Naive thymus-derived CD8-positive, alpha-beta T cell (primary cell): ENCODE data around the gene SIK2. TPM values are rescaled to one million over a fixed set of nuclear protein-coding genes. Genes with fewer than 3 reads are reported as not detected.

Source experiments
- ATAC-seq, 2 donors: fragments of 150-1000 bp; cut with Tn5 transposase in 1 of 2; sonication (Bioruptor Pico), chemical (Tn5 transposase) in 1 of 2; 1 replicate in 1 of 2; 2 replicates in 1 of 2; pipeline ENCODE4 v1.10.0; 2021; ENCODE audit warnings: mild to moderate bottlenecking in 2 of 2, moderate library complexity in 2 of 2
- POLR2A ChIA-PET: fragments of 350-600 bp; sonication (Branson Sonifier 250); formaldehyde crosslinking; loops from one replicate; lab custom pipeline; 2021; ENCODE audit warnings: antibody characterized with exemption; lab: Charles Lee
- DNase-seq, 10 donors: peaks; one replicate each; pipeline versions ENCODE4 v3.0.0 to v3.0.0-alpha.2; 2020 to 2022
- H3K27ac Mint-ChIP-seq, 10 donors: one replicate each; pipeline ENCODE4 v1.8.0; 2020 to 2022; ENCODE audit warnings: mild to moderate bottlenecking in 10 of 10, mixed read lengths in 10 of 10, moderate library complexity in 4 of 10, inconsistent platforms in 1 of 10
- H3K27me3 Mint-ChIP-seq, 5 donors: one replicate each; pipeline ENCODE4 v1.8.0; 2021 to 2022; ENCODE audit warnings: mixed read lengths in 5 of 5
- H3K36me3 Mint-ChIP-seq, 3 donors: one replicate each; pipeline ENCODE4 v1.8.0; 2020 to 2022; ENCODE audit warnings: mixed read lengths in 3 of 3, mild to moderate bottlenecking in 2 of 3, inconsistent platforms in 1 of 3
- H3K4me1 Mint-ChIP-seq, 4 donors: one replicate each; pipeline ENCODE4 v1.8.0; 2021 to 2022; ENCODE audit warnings: mixed read lengths in 4 of 4
- H3K4me3 Mint-ChIP-seq, 10 donors: one replicate each; pipeline ENCODE4 v1.8.0; 2020 to 2022; ENCODE audit warnings: mild to moderate bottlenecking in 10 of 10, mixed read lengths in 10 of 10, moderate library complexity in 6 of 10, inconsistent platforms in 1 of 10
- H3K9me3 Mint-ChIP-seq, 9 donors: one replicate each; pipeline ENCODE4 v1.8.0; 2020 to 2022; ENCODE audit warnings: mixed read lengths in 9 of 9, mild to moderate bottlenecking in 3 of 9, inconsistent platforms in 1 of 9, moderate library complexity in 1 of 9
- polyA plus RNA-seq, 3 donors: library from polyadenylated mRNA; unstranded; fragments of 300-500 nt; fragmentation: Illumina TruSeq; gene quantifications; one replicate each; pipeline ENCODE4 v1.2.3, GENCODE V29; 2021
- total RNA-seq, 8 experiments: library from RNA in 2 of 8; stranded (reverse) in 2 of 8; gene quantifications; one replicate each; pipeline ENCODE4 v1.2.3 and lab custom pipeline; 2021 to 2026

Gene SIK2
- total and polyA plus RNA-seq, 5 experiments from 2014 or later, result 0.14 to 11.6 (median 0.33) TPM

DNA sequence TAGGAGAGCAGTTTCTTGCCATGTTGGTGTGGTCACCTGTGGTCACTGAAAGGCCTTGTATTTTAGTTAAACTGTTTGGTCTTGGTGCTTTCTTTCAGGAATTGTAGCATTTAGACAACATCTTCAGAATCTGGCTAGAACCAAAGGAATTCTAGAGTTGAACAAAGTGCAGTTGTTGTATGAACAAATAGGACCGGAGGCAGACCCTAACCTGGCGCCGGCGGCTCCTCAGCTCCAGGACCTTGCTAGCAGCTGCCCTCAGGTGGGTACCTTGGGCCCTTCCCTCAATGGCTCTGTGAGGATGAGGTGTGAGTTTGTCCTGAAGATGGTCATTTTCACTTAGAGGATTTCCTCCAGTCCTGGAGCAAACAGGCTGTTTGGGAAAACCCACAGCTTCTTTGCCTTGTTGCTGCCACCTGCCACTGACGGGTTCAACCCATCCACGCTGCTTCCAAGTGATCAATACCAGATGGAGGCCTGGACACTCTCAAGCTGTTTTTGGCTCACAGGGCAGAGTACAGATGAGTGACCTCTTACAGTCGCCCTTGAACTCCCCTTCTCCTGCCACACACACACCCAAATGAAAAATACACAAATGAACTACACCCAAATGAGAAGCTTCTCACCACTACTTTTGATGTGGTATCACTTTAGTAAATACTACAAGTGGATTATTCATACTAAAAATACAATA, 118.7 kb downstream of the SIK2 start:
- POLR2A ChIA-PET, result no interaction called here
- H3K4me1 Mint-ChIP-seq, result peaks cover 0 to 2% (median under 1%) of the 10 kb centered on the region in 4 donors
- no peaks in the 10 kb centered on the region for H3K9me3 Mint-ChIP-seq
- no peaks in the 10 kb centered on the region for H3K27me3 Mint-ChIP-seq
- peaks cover 6 to 88% (median 9%) of the 10 kb centered on the region in 3 donors for H3K36me3 Mint-ChIP-seq
- peak overlapping the region in 3 of 10 donors; percentile 16 to 56 (median 37) for H3K27ac Mint-ChIP-seq
- DNase-seq, result no peak
- no peak overlapping the region for H3K4me3 Mint-ChIP-seq
- no peak for ATAC-seq

- POLR2A ChIA-PET, result no interaction called here
- Mint-ChIP-seq H3K4me3 (no peak overlapping the region), H3K9me3 (no peaks in the 10 kb centered on the region), H3K36me3 (peaks cover 6 to 90% (median 14%) of the 10 kb centered on the region in 3 donors), H3K4me1 (peaks cover 0 to 2% (median 0%) of the 10 kb centered on the region in 4 donors), H3K27me3 (no peaks in the 10 kb centered on the region), H3K27ac (peak overlapping the region in 1 of 10 donors; percentile 11)
- ATAC-seq (no peak), DNase-seq (no peak)
Observed at GRCh38 chr11:111722501-111722900, 120.3 kb downstream of the SIK2 start.

DNA sequence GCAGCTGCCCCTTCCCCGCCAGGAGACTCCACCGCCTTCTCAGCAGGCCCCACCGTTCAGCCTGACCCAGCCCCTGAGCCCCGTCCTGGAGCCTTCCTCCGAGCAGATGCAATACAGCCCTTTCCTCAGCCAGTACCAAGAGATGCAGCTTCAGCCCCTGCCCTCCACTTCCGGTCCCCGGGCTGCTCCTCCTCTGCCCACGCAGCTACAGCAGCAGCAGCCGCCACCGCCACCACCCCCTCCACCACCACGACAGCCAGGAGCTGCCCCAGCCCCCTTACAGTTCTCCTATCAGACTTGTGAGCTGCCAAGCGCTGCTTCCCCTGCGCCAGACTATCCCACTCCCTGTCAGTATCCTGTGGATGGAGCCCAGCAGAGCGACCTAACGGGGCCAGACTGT, 121.3 kb downstream of the SIK2 start:
- no peak overlapping the region for H3K4me3 Mint-ChIP-seq
- POLR2A ChIA-PET, result no interaction called here
- H3K4me1 Mint-ChIP-seq, result no peaks in the 10 kb centered on the region
- peak overlapping the region in 3 of 10 donors; percentile 17 to 56 (median 40) for H3K27ac Mint-ChIP-seq
- H3K9me3 Mint-ChIP-seq, result no peaks in the 10 kb centered on the region
- ATAC-seq (no peak), DNase-seq (no peak)
- no peaks in the 10 kb centered on the region for H3K27me3 Mint-ChIP-seq
- peaks cover 6 to 80% (median 12%) of the 10 kb centered on the region in 3 donors for H3K36me3 Mint-ChIP-seq

DNA sequence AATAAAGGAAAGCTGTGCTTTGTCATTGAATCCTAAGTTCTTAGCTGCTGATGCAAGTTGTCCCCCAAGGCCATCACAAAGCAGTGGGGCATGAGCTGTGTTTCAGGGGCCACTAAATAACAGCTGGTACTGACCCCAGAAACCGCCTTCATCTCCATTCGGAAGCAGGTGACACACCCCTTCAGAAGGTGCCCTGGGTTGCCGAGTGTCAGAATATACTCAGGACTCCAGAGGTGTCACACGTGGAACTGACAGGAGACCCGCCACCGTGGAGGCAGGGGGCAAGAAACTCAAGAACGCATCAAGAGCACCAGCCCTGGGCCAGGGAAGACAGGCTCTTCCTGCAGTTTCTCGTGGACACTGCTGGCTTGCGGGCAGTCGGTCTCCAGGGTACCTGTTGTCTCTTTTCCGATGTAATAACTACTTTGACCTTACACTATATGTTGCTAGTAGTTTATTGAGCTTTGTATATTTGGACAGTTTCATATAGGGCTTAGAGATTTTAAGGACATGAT, 122.4 kb downstream of the SIK2 start:
- DNase-seq, result no peak
- no peak for ATAC-seq
- Mint-ChIP-seq H3K27ac (no peak overlapping the region), H3K9me3 (no peaks in the 10 kb centered on the region), H3K4me3 (no peak overlapping the region), H3K36me3 (peaks cover 6 to 74% (median 14%) of the 10 kb centered on the region in 3 donors), H3K27me3 (no peaks in the 10 kb centered on the region), H3K4me1 (peaks cover 0 to 3% (median 0%) of the 10 kb centered on the region in 4 donors)
- POLR2A ChIA-PET, result no interaction called here

GRCh38 chr11:111725621-111726020, 123.4 kb downstream of the SIK2 start:
- ATAC-seq (no peak), DNase-seq (no peak)
- Mint-ChIP-seq H3K9me3 (no peaks in the 10 kb centered on the region), H3K27me3 (no peaks in the 10 kb centered on the region), H3K4me3 (no peak overlapping the region), H3K36me3 (peaks cover 6 to 65% (median 13%) of the 10 kb centered on the region in 3 donors), H3K4me1 (peaks cover 0 to 3% (median 0%) of the 10 kb centered on the region in 4 donors), H3K27ac (peak overlapping the region in 1 of 10 donors; percentile 43)
- POLR2A ChIA-PET, result no interaction called here

DNA sequence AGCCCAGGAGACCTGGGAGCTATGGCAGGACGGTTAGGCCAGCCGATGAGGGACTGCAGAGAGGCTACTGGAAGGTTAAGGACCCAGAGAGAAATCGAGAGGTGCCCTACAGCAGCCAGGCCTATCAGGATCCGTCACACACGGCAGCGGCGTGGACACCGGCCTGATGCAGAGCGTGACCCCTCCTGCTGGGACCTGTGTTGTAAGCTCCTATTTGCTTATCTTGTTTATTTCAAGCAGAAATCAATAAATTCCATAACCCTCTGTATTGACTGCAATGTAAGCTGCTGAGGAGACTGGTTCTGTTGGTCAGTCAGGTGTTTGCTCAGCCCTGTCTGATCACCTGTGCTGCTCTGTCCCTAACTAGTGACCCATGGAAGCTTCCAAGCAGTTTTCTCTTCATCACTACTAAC, 124.1 kb downstream of the SIK2 start:
- H3K27me3 Mint-ChIP-seq, result no peaks in the 10 kb centered on the region
- H3K4me1 Mint-ChIP-seq, result peaks cover 0 to 3% (median 0%) of the 10 kb centered on the region in 4 donors
- POLR2A ChIA-PET, result no interaction called here
- no peaks in the 10 kb centered on the region for H3K9me3 Mint-ChIP-seq
- peak overlapping the region in 2 of 10 donors; percentile 43 to 57 for H3K27ac Mint-ChIP-seq
- H3K4me3 Mint-ChIP-seq, result no peak overlapping the region
- peaks cover 6 to 58% (median 10%) of the 10 kb centered on the region in 3 donors for H3K36me3 Mint-ChIP-seq
- DNase-seq, result no peak
- ATAC-seq, result no peak

- POLR2A ChIA-PET, result no interaction called here
- H3K36me3 Mint-ChIP-seq, result peaks cover 6 to 47% (median 10%) of the 10 kb centered on the region in 3 donors
- peaks cover 0 to 3% (median 0%) of the 10 kb centered on the region in 4 donors for H3K4me1 Mint-ChIP-seq
- H3K9me3 Mint-ChIP-seq, result no peaks in the 10 kb centered on the region
- H3K4me3 Mint-ChIP-seq, result no peak overlapping the region
- H3K27me3 Mint-ChIP-seq, result no peaks in the 10 kb centered on the region
- DNase-seq (no peak), ATAC-seq (no peak)
- H3K27ac Mint-ChIP-seq, result no peak overlapping the region
Observed at GRCh38 chr11:111727431-111727830, 125.2 kb downstream of the SIK2 start.

DNA sequence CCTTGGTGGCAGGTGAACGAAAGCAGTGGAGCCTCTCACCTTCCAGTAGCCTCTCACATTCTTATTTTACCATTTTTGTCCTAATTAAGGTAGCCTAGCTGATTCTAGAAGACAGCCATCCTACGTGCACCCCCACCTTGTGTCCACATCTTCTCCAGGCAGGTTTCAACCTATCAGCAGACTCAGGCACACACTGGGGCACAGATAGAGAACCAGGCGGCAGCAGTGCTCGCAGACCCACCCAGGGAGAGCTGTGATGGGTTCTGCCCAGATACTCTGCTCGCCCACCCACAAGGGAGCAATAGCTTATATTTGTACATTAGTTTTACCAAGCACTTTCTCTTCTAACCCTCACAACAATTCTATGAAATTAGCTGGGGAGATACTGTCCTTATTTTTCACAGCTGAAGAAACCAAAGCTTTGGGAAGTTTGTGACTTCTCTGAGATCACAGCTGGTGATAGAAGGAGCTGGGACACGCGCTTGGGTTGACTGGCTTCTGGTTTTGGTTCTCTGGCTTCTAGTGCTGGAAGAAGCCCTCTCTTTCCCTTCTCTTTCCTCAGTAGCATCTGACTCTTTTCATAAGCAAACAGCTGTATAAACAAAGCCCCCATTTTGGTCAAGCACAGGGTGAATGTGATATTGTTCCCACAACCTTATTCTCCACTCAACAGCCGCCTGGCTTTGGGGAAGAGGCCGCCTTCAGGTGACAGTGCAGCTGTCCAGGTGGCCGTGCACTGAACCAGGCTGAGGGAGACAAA, 127.0 kb downstream of the SIK2 start:
- POLR2A ChIA-PET, result no interaction called here
- Mint-ChIP-seq H3K27ac (peak overlapping the region in 3 of 10 donors; percentile 22 to 44 (median 25)), H3K27me3 (no peaks in the 10 kb centered on the region), H3K4me3 (no peak overlapping the region), H3K9me3 (no peaks in the 10 kb centered on the region), H3K36me3 (peaks cover 0 to 29% (median 10%) of the 10 kb centered on the region in 3 donors), H3K4me1 (peaks cover 0 to 3% (median 0%) of the 10 kb centered on the region in 4 donors)
- ATAC-seq (no peak), DNase-seq (no peak)

DNA sequence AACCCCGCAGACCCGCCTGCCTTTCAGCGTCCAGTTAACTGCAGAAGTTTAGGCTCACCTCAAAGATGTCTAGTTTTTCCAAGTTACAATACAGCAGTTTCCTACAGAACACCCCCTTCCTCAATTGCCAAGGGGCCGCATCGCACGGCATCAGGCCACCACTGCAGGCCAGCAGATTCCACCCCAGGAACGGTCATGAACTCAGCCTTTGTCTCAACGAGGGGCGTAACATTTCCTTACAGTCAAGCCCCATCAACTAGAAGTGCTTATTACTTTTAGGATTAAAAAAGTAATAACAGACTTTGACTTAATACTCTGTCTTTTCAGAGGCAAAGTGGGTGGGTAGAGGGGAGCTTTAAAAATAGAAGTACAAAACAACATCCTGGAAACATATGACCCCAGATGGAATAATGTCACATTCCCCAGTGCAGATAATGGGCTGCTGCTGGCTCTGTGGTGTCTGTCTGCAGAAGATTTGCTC, 127.6 kb downstream of the SIK2 start:
- no peak overlapping the region for H3K4me3 Mint-ChIP-seq
- ATAC-seq, result no peak
- POLR2A ChIA-PET, result no interaction called here
- no peak for DNase-seq
- peak overlapping the region in 2 of 10 donors; percentile 46 to 52 for H3K27ac Mint-ChIP-seq
- H3K9me3 Mint-ChIP-seq, result no peaks in the 10 kb centered on the region
- peaks cover 0 to 26% (median 10%) of the 10 kb centered on the region in 3 donors for H3K36me3 Mint-ChIP-seq
- no peaks in the 10 kb centered on the region for H3K27me3 Mint-ChIP-seq
- H3K4me1 Mint-ChIP-seq, result peaks cover 1 to 4% (median 3%) of the 10 kb centered on the region in 4 donors

DNA sequence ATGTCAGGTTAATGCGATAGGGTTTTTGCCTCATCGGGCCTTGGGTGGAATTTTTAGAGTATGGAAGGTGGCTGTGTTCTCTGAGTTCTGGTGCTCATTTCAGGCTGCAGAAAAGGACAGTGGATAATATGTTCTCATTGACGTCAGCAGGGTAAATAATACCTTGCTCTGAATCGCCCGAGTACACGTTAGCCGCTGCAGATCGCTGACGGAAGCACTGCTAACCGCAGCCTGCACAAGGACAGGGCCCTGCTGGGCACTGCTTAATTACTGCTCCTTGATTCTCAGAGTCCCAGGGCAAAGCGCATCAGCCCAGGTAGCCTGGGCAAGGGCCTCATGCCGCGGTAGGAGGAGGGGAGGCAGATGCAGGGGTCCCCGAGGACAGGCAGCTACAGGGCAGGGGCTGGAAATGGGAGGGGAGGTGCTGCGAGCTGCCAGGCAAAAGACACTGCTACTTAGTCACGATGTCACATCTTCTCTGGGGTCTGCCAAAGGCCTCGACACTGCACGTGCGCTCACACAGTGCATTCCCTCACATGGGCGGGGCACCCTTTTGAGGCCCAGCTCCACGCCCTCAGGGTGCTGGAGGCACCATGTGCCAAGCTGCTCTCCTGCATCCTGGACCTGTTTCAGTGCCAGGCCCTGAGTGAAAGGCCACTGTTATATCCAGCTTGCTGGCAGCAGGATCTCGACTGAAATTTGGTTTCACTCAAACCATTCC, 128.8 kb downstream of the SIK2 start:
- Mint-ChIP-seq H3K4me1 (peaks cover 4 to 7% (median 6%) of the 10 kb centered on the region in 4 donors), H3K9me3 (no peaks in the 10 kb centered on the region), H3K27me3 (no peaks in the 10 kb centered on the region), H3K36me3 (peaks cover 0 to 16% (median 10%) of the 10 kb centered on the region in 3 donors), H3K27ac (peak overlapping the region in 3 of 10 donors; percentile 24 to 62 (median 25)), H3K4me3 (no peak overlapping the region)
- no peak for ATAC-seq
- POLR2A ChIA-PET, result no interaction called here
- DNase-seq, result no peak

- Mint-ChIP-seq H3K4me3 (no peak overlapping the region), H3K27me3 (no peaks in the 10 kb centered on the region), H3K36me3 (peaks cover 0 to 9% (median 5%) of the 10 kb centered on the region in 3 donors), H3K4me1 (peaks cover 4 to 11% (median 10%) of the 10 kb centered on the region in 4 donors), H3K27ac (no peak overlapping the region), H3K9me3 (no peaks in the 10 kb centered on the region)
- ATAC-seq, result no peak
- no peak for DNase-seq
- POLR2A ChIA-PET, result no interaction called here
Observed at GRCh38 chr11:111731821-111732220, 129.6 kb downstream of the SIK2 start.

DNA sequence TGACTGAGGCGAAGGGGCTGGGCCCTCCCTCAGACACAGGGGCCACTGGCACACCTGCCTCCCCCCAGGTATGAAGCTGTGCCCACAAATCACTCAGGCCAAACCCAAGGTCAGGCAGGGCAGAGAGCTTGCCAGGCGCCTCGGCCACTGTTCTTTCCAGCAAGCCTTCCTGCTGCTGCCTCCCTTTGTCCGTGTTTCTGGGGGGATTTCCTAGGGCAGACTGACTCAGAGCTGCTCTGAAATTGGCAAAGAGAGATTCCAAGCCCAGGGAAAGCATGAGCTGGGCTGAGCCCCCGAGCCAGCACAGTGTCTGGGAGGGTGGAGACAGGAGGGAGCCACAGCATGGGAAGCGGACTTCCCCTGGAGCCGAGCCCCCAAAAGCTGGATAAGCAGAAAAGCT, 130.8 kb downstream of the SIK2 start:
- DNase-seq (no peak), ATAC-seq (no peak)
- POLR2A ChIA-PET, result no interaction called here
- H3K27ac Mint-ChIP-seq, result peak overlapping the region in 1 of 10 donors; percentile 56
- no peak overlapping the region for H3K4me3 Mint-ChIP-seq
- peaks cover 0 to 8% (median 5%) of the 10 kb centered on the region in 3 donors for H3K36me3 Mint-ChIP-seq
- no peaks in the 10 kb centered on the region for H3K27me3 Mint-ChIP-seq
- H3K9me3 Mint-ChIP-seq, result no peaks in the 10 kb centered on the region
- H3K4me1 Mint-ChIP-seq, result peaks cover 9 to 18% (median 12%) of the 10 kb centered on the region in 4 donors
